ENCODE results near the gene PPP2R2C. TPM values are rescaled to one million over a fixed set of nuclear protein-coding genes. Genes with fewer than 3 reads are reported as not detected.

PPP2R2C gene
- total and polyA plus RNA-seq, 2 of the 4 experiments (the other 2 are of a cell fraction) = 0.03 TPM; not detected in 1

DNA sequence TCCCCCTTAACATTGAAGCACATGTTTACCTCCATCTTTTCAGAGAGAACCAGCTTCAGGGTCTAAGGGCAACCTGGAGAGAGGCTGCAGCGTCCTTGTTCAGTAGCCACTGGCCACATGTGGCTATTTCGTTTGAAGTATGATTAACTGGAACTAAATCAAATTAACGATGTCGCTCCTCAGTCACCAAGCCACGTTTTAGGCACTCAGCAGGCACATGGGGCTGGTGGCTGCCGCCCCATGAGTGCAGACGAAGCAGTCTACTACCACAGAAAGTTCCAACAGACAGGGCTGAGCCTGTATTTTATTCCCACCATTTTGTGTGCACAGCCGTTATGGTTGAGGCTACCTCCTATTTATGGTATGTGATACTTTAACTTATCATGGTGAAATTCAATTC lies 103.4 kb downstream of the PPP2R2C start:
- no peaks in the 10 kb centered on the region for H3K9me1 ChIP-seq (ENCODE audit: insufficient read depth, low read length)
- H2AK5ac ChIP-seq (ENCODE audit: low read depth, low read length) = no peak overlapping the region
- H3K36me3 ChIP-seq (ENCODE audit: control insufficient read depth, insufficient read depth, low read length) = no peaks in the 10 kb centered on the region
- no peaks in the 10 kb centered on the region for H3K9me3 ChIP-seq (ENCODE audit: control insufficient read depth, insufficient read depth, low read length)
- H3K56ac ChIP-seq (ENCODE audit: extremely low read depth, insufficient read depth, low read length) = no peak overlapping the region
- no peak overlapping the region for H3K14ac ChIP-seq (replicated peaks; ENCODE audit: low read depth, low read length)
- no peak overlapping the region for H2AFZ ChIP-seq (replicated peaks; ENCODE audit: low read length, poor library complexity)
- H3K9ac ChIP-seq (ENCODE audit: low read depth, low read length) = no peak overlapping the region
- H2BK20ac ChIP-seq (ENCODE audit: low read depth, low read length) = no peak overlapping the region
- no peaks in the 10 kb centered on the region for H3K4me1 ChIP-seq (ENCODE audit: control insufficient read depth, insufficient read depth, low read length)
- TF ChIP-seq, protein P1, sequence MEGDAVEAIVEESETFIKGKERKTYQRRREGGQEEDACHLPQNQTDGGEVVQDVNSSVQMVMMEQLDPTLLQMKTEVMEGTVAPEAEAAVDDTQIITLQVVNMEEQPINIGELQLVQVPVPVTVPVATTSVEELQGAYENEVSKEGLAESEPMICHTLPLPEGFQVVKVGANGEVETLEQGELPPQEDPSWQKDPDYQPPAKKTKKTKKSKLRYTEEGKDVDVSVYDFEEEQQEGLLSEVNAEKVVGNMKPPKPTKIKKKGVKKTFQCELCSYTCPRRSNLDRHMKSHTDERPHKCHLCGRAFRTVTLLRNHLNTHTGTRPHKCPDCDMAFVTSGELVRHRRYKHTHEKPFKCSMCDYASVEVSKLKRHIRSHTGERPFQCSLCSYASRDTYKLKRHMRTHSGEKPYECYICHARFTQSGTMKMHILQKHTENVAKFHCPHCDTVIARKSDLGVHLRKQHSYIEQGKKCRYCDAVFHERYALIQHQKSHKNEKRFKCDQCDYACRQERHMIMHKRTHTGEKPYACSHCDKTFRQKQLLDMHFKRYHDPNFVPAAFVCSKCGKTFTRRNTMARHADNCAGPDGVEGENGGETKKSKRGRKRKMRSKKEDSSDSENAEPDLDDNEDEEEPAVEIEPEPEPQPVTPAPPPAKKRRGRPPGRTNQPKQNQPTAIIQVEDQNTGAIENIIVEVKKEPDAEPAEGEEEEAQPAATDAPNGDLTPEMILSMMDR (conservative IDR thresholded peaks at IDR 0.05; ENCODE audit: low read depth, low read length) = no peak
- TF ChIP-seq, protein P2, sequence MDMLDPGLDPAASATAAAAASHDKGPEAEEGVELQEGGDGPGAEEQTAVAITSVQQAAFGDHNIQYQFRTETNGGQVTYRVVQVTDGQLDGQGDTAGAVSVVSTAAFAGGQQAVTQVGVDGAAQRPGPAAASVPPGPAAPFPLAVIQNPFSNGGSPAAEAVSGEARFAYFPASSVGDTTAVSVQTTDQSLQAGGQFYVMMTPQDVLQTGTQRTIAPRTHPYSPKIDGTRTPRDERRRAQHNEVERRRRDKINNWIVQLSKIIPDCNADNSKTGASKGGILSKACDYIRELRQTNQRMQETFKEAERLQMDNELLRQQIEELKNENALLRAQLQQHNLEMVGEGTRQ (IDR thresholded peaks at IDR 0.05; ENCODE audit: low read depth, low read length) = no peak
- no peak for TF ChIP-seq SMC3 (IDR thresholded peaks at IDR 0.05; ENCODE audit: low read depth, low read length)
- H3K27me3 ChIP-seq (ENCODE audit: control insufficient read depth, insufficient read depth, low read length) = peaks cover 22% of the 10 kb centered on the region
- no peaks in the 10 kb centered on the region for H4K20me1 ChIP-seq (ENCODE audit: insufficient read depth, low read length)
- 60% methylated on average over 1 of the region's 8 CpGs; no CpG with 5 or more reads in 1 of the 2 experiments for WGBS, 2 experiments (ENCODE audit: extremely low coverage in 2 of 2, insufficient read length in 1 of 2)
- no peak overlapping the region for H2AK9ac ChIP-seq (replicated peaks; ENCODE audit: low read depth, low read length, poor library complexity)
- no peaks in the 10 kb centered on the region for H3K79me1 ChIP-seq (ENCODE audit: low read depth in 1 of 2, low read length in 2 of 2)
- ChIA-PET POLR2A (ENCODE audit: unreplicated experiment) (no interaction called here), CTCF (no interaction called here)
- DNase-seq = no peak
- dilution Hi-C loops (cut with HindIII; ENCODE audit: low sequenced_read_pairs, unreplicated experiment) = no loop called here
- intact Hi-C loops (cut with micrococcal nuclease) = no loop called here
- H2BK5ac ChIP-seq (ENCODE audit: low read depth, low read length, poor library complexity, severe bottlenecking) = no peak overlapping the region
- H3K4me2 ChIP-seq (ENCODE audit: low read depth, low read length) = no peak overlapping the region
- ATAC-seq (ENCODE audit: low read depth) = no peak
- BruUV-seq (replicated peaks) = no TSS peak
- in situ Hi-C loops (cut with MboI; ENCODE audit: low sequenced_read_pairs) = no loop called here
- H2BK120ac ChIP-seq (ENCODE audit: low read depth, low read length) = no peak overlapping the region
- no peak overlapping the region for H3K4ac ChIP-seq (ENCODE audit: low read depth, low read length)
- H3K4me3 ChIP-seq (ENCODE audit: insufficient read depth, low read depth, low read length) = no peak overlapping the region
- H4K5ac ChIP-seq (ENCODE audit: low read depth, low read length) = no peak overlapping the region
- no peak overlapping the region for H4K91ac ChIP-seq (ENCODE audit: insufficient read depth, low read depth, low read length)
- H3K23ac ChIP-seq (ENCODE audit: low read depth, low read length) = no peak overlapping the region
- H3K27ac ChIP-seq (ENCODE audit: insufficient read depth, low read length) = no peak overlapping the region
- H3K18ac ChIP-seq (ENCODE audit: low read depth, low read length) = no peak overlapping the region
- no peak overlapping the region for H4K8ac ChIP-seq (ENCODE audit: low read depth in 2 of 2, low read length in 2 of 2)
- no peak overlapping the region for H2BK15ac ChIP-seq (ENCODE audit: low read depth, low read length)

All from IMR-90 (cell line).